Activated CD4-positive, CD25-positive, alpha-beta regulatory T cell treated with anti-CD3 and anti-CD28 coated beads, Interleukin-2, amount 50 U/mL, for 72 hours (primary cell): ENCODE results near the gene LARGE1.

ENCODE experiments used
- DNase-seq: peaks from one replicate; pipeline ENCODE4 v3.0.0; 2021

LARGE1 gene

GRCh38 chr22:33274214-33275072 lies 645.8 kb downstream of the LARGE1 start:
- no peak for DNase-seq

- no peak for DNase-seq
These were observed 647.4 kb downstream of the LARGE1 start for GRCh38 chr22:33272871-33273270.

GRCh38 chr22:33272180-33272579 lies 648.1 kb downstream of the LARGE1 start:
- DNase-seq = no peak

DNA sequence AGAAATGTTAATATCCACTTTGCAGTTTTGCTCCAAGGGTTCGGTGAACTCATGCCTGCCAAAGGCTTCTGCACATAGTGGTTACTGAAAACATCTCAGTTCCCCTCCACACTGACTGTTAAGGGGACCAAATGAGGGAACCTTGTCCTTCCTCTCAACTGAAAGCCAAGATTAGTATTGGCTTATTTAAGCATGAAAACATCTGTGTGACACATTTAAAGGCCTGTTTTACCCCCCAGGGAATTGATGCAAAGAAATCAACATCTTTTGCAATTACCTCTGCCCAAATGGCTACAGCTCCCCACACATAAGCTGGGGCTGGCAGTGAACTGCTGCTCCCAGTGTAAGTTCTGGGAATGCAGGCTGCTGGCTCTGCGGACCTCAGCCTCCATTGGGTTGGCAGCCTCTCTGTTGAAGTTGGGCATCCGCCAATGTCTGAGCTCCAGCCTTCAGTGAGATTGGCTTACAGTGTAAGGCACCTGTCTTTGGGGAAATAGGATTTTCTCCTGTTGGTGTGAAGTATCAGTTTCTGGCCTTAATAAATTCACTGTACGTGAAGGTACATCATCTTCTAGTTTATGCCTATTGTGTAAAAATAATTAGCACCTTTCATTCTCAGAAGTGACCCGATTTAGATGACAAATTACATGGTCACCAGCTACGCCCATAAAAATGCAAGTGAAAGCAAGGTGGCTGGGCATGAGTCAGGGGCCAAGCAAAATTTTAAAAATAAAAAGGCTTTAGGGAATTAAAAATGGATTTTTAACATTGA lies 648.7 kb downstream of the LARGE1 start:
- no peak for DNase-seq

GRCh38 chr22:33270596-33270995 lies 649.7 kb downstream of the LARGE1 start:
- no peak for DNase-seq

DNA sequence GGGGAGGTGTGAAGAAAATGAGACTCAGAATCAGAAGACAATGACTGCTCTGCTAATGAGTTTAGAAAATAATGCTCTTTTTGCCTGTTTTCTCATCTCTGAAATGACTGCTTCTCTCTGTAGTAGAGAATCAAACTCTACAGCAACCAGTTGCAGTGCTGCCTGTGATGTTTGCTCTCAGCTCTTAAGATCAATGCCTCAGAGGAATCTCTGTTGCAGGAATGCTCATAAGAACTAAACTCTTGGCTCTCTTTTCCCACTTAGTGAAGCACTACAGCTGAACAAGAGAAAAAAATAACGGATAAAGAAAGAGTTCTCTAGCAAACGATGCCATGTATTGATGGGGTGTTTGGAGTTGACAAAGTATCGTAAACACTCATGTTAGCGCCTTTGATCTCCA lies 658.6 kb downstream of the LARGE1 start:
- DNase-seq = no peak

DNA sequence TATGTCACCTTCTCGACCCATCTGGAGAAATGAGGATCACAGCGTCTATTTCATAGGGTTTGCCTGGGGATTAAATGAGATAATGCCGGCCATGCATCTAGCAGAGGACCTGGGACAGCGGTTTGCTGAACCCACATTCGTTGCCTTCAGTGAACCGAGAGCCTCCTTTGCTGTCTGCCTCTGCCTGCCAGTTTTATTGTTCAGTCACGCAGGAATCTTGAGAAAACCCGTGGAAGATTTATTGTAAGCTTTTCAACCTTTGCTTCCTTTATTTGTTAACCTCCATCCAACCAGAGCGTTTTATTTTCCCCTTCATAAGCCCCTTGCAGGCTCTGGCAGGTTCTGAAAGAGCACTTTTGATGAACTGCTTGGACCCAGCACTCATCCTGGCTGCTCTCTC lies 659.8 kb downstream of the LARGE1 start:
- DNase-seq = no peak

DNA sequence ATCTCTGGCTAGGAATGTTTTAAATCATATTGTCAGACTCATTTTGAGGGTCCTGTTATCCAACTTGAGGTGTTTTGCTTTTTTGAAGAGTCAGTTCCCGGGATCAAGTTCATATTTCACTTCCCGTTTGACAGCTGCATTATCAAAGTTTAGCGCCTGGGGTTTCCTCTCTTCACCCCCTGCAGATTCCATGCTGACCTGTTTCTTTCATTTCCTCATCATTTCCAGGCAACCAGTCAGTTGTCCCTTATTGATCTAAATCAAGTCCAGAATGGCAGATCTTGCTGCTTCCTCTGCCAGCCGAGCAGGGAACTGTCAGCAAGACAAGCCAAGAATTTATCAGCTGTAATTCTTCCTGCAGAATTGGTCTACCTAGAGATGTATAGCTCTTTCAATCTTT lies 664.5 kb downstream of the LARGE1 start:
- DNase-seq = no peak

DNA sequence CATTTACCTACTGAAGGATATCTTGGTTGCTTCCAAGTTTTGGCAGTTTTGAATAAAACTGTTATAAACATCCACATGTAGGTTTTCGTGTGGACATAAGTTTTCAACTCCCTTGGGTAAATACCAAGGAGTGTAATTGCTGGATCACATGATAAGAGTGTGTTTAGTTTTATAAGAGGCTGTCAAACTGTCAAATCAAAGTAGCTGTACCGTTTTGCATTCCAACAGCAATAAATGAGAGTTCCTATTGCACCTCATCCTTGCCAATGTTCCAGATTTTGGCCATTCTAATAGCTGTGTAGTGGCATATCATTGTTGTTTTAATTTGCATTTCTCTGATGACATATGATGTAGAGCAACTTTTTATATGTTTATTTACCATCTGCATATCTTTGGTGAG lies 671.3 kb downstream of the LARGE1 start:
- no peak for DNase-seq

DNA sequence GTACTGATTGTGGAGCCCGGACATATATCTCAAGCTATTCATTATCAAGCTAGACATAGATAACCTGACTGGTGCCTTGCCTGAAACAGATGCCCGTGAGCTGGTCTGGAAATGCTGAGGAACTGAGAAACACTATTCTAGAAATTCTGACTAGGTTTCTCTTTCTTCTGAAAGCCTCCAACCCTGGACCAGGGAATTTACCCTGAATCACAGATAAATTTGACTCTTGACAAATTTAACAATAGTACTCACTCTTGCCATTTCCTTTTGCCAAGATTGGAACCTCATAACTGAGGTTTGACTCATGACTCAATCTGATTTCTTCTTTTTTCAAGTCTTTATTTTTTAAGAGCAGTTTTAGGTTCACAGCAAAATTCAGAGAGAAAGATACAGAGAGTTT lies 672.5 kb downstream of the LARGE1 start:
- no peak for DNase-seq

- DNase-seq = no peak
These were observed 678.2 kb downstream of the LARGE1 start for GRCh38 chr22:33242078-33242477.

GRCh38 chr22:33240888-33241475 lies 679.3 kb downstream of the LARGE1 start:
- DNase-seq = no peak

GRCh38 chr22:33232071-33232470 lies 688.2 kb downstream of the LARGE1 start:
- no peak for DNase-seq

DNA sequence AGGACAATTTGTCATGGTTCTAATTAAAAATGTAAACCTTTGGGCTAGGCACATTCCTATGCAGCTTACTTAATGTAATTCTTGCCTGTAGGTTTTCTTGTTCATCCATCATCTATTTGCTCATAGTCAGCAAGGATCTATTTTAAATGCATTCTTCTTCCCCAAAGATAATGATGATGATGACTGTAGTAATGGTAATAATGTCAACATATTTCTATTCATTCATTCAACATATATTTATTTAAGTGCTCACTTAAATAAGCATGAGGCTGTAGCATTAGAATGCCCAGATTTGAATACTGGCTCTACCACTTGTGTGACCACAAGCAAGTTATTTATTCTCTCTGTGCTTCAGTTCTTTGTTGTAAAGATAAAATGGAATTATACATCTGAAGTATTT lies 692.5 kb downstream of the LARGE1 start:
- no peak for DNase-seq

DNA sequence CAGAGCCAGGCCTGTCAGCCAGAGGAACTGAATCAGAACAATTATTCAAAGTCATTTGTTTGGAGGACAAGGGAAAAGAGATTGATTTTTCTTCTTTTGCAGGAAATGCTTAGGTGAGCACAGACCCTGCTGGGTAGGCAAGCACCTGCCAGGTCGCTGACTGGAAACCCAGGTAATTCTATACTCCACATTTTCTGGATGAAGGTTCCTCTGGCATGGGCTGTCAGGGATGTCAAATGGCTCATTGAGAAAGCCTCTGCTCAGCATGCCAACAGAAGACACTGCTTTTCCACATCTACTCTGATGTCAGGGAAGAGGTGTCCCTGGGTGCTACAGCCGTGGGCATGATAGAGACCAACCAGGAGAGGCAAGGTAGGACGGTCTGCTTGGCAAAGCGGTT lies 695.4 kb downstream of the LARGE1 start:
- no peak for DNase-seq
